ENCODE measurements around the gene LRRC4B.

The LRRC4B gene

DNA sequence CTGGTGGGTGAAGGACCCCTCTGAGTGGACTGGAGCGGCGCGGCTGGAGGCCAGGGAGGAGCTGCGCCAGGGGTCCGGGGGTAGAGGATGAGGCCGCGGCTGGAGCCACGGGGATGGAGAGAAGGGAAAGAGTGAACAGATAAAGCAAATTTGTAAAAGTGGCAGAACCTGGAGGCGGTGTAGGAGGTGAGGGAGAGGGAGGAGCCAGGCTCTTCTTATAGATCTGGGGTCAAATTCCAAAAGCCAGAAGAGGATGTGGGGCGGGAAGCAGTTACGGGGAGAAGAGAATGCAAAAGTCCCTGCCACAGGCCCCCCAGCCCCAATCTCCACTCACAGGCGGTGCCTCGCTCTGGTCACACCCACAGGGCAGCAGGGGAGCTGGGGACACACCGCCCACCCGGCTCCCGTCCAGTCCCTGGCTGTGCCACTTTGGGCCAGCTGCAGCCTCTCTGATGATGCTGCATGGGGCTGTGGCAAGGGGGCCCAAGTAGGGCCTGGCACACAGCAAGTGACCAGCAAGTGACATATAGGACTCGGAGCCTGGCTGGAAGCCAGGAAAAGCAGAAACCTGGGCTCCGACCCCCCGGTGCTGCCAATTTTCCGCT is 11.1 kb downstream of the LRRC4B start (continued):
- TF ChIP-seq ZNF18 (tag by site-specific recombination; IDR thresholded peaks at IDR 0.05) (no peak), SCRT2 (tag by site-specific recombination; IDR thresholded peaks at IDR 0.05) (no peak), KLF10 (tag by site-specific recombination; IDR thresholded peaks at IDR 0.05) (no peak), ZNF558 (tag by site-specific recombination; IDR thresholded peaks at IDR 0.05) (no peak), ZNF423 (tag by site-specific recombination; IDR thresholded peaks at IDR 0.05) (no peak), ZFP37 (tag by site-specific recombination; IDR thresholded peaks at IDR 0.05) (no peak), ZNF792 (tag by site-specific recombination; IDR thresholded peaks at IDR 0.05) (no peak), EGR2 (tag by site-specific recombination; IDR thresholded peaks at IDR 0.05; ENCODE audit: low read depth) (peak; percentile 89), ZNF658 (tag by site-specific recombination; IDR thresholded peaks at IDR 0.05) (no peak), IKZF3 (tag by site-specific recombination; IDR thresholded peaks at IDR 0.05) (no peak), ZNF791 (tag by site-specific recombination; IDR thresholded peaks at IDR 0.05) (no peak), ZNF521 (tag by site-specific recombination; IDR thresholded peaks at IDR 0.05) (no peak), ZNF391 (tag by site-specific recombination; IDR thresholded peaks at IDR 0.05; ENCODE audit: borderline replicate concordance, low read depth) (no peak), ZNF785 (tag by site-specific recombination; IDR thresholded peaks at IDR 0.05) (no peak), ZNF341 (tag by site-specific recombination; IDR thresholded peaks at IDR 0.05; ENCODE audit: low read depth) (peak; percentile 83), ZNF747 (tag by site-specific recombination; IDR thresholded peaks at IDR 0.05) (no peak), GLIS2 (tag by site-specific recombination; IDR thresholded peaks at IDR 0.05) (no peak; the same call in none of the 2 replicates), ZNF335 (tag by site-specific recombination; conservative IDR thresholded peaks at IDR 0.05) (peak; percentile 29; the same call in 1 of the 2 replicates)
- TF ChIP-seq, protein P1, sequence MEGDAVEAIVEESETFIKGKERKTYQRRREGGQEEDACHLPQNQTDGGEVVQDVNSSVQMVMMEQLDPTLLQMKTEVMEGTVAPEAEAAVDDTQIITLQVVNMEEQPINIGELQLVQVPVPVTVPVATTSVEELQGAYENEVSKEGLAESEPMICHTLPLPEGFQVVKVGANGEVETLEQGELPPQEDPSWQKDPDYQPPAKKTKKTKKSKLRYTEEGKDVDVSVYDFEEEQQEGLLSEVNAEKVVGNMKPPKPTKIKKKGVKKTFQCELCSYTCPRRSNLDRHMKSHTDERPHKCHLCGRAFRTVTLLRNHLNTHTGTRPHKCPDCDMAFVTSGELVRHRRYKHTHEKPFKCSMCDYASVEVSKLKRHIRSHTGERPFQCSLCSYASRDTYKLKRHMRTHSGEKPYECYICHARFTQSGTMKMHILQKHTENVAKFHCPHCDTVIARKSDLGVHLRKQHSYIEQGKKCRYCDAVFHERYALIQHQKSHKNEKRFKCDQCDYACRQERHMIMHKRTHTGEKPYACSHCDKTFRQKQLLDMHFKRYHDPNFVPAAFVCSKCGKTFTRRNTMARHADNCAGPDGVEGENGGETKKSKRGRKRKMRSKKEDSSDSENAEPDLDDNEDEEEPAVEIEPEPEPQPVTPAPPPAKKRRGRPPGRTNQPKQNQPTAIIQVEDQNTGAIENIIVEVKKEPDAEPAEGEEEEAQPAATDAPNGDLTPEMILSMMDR (tag by site-specific recombination; IDR thresholded peaks at IDR 0.05), result no peak
- TF ChIP-seq, protein P2, sequence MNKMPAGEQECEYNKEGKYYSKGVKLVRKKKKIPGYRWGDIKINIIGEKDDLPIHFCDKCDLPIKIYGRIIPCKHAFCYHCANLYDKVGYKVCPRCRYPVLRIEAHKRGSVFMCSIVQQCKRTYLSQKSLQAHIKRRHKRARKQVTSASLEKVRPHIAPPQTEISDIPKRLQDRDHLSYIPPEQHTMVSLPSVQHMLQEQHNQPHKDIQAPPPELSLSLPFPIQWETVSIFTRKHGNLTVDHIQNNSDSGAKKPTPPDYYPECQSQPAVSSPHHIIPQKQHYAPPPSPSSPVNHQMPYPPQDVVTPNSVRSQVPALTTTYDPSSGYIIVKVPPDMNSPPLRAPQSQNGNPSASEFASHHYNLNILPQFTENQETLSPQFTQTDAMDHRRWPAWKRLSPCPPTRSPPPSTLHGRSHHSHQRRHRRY (tag by site-specific recombination; IDR thresholded peaks at IDR 0.05), result no peak

DNA sequence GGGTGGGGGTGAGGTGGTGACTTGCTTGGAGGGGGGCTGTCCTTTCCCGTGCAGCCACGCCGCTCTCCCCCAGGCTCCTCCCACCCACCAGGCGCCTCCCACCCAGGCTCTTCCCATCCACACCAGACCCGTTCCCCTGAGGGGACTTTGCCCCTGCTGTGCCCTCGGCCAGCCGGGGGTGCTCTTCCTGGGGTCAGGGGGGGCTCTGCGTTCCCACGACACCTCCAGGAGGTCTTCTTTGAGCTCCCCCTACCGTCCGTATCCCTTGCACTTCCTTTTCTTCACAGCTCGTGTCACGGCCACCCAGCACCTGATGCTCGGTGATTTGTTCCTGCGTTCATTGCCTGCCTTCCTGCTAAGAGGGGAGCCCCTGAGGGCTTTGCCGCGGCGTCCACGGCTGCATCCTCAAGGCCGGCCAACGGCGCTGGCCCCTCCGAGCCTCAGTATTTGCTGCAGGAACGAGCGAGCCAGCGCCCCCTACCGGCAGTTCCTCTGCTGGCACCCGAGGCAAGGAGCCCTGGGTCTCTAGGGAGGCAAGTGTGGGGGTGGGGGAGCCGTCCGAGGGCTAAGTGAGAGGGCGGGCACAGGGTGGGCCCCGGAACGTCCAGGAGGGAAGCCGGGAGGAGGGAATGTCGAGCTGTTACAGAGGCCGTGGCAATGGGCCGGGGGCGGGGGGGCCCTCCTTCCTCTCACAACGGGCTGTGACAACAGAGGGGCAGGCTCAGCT is 11.8 kb downstream of the LRRC4B start:
- ChIA-PET CTCF (interaction anchor here (0.6 to 12.9 kb wide), 51 partner anchors 8 to 763 kb away, joined by 3 to 210 read pairs (median 5); partner anchors contain the start of gene GPR32), POLR2A (interaction anchor here (0.6 to 2.1 kb wide), 8 partner anchors 10 to 244 kb away, joined by 3 to 7 read pairs (median 4); no protein-coding TSS in a partner anchor)
- Histone ChIP-seq H3K36me3 (ENCODE audit: control insufficient read depth in 2 of 2, insufficient read depth in 1 of 2, low read length in 2 of 2) (no peaks in the 10 kb centered on the region; a peak in 1 of 3 replicates), H3K4me1 (ENCODE audit: control insufficient read depth, insufficient read depth, low read length) (peaks cover 4% of the 10 kb centered on the region; the same call in 1 of the 2 replicates), H3K4me3 (ENCODE audit: low read depth, low read length) (peak overlapping the region; percentile 42), H3K27ac (ENCODE audit: extremely low read depth, low read depth, low read length) (peak overlapping the region; percentile 46; the same call in 1 of the 2 replicates), H3K9me3 (ENCODE audit: control insufficient read depth, insufficient read depth, low read depth, low read length) (no peaks in the 10 kb centered on the region)
- peak; percentile 27; the same call in 1 of the 2 replicates for TF ChIP-seq ZNF391 (tag by site-specific recombination; IDR thresholded peaks at IDR 0.05; ENCODE audit: borderline replicate concordance, low read depth)
- TF ChIP-seq ZNF530 (tag by site-specific recombination; IDR thresholded peaks at IDR 0.05; ENCODE audit: low read depth), result no peak
- TF ChIP-seq, protein P1 (tag by site-specific recombination; IDR thresholded peaks at IDR 0.05), result peak; percentile 98
- peak; percentile 56; the same call in 1 of the 2 replicates for TF ChIP-seq SP7 (tag by site-specific recombination; IDR thresholded peaks at IDR 0.05)
- TF ChIP-seq, protein P3, sequence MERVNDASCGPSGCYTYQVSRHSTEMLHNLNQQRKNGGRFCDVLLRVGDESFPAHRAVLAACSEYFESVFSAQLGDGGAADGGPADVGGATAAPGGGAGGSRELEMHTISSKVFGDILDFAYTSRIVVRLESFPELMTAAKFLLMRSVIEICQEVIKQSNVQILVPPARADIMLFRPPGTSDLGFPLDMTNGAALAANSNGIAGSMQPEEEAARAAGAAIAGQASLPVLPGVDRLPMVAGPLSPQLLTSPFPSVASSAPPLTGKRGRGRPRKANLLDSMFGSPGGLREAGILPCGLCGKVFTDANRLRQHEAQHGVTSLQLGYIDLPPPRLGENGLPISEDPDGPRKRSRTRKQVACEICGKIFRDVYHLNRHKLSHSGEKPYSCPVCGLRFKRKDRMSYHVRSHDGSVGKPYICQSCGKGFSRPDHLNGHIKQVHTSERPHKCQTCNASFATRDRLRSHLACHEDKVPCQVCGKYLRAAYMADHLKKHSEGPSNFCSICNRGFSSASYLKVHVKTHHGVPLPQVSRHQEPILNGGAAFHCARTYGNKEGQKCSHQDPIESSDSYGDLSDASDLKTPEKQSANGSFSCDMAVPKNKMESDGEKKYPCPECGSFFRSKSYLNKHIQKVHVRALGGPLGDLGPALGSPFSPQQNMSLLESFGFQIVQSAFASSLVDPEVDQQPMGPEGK (tag by site-specific recombination; IDR thresholded peaks at IDR 0.05), result peak; percentile 88
- peak; percentile 61; the same call in 1 of the 2 replicates for TF ChIP-seq SP3 (tag by site-specific recombination; IDR thresholded peaks at IDR 0.05)
- TF ChIP-seq KLF16 (tag by site-specific recombination; IDR thresholded peaks at IDR 0.05), result peak; percentile 64; the same call in 1 of the 2 replicates
- TF ChIP-seq ZNF423 (tag by site-specific recombination; IDR thresholded peaks at IDR 0.05), result peak; percentile 81
- peak; percentile 39; the same call in 1 of the 2 replicates for TF ChIP-seq TRIM28 (IDR thresholded peaks at IDR 0.05; ENCODE audit: borderline replicate concordance, low read length)
- peak; percentile 68; the same call in 1 of the 2 replicates for TF ChIP-seq ZXDB (tag by site-specific recombination; IDR thresholded peaks at IDR 0.05)
